IMR-90 (cell line): ENCODE measurements around the gene NXPH4. TPM values are rescaled to one million over a fixed set of nuclear protein-coding genes. Genes with fewer than 3 reads are reported as not detected.

Experiments
- ATAC-seq: fragments of 200-7000 bp; cut with Tn5 transposase; 2 replicates; pipeline ENCODE4 v1.9.1; 2020; ENCODE audit warnings: low read depth, mild to moderate bottlenecking, moderate library complexity
- BruUV-seq: library from RNA; stranded (reverse); fragments of 400-500 nt; replicated peaks from 2 replicates; lab custom pipeline; 2021; lab: Mats Ljungman, UMichigan
- CTCF ChIA-PET: fragments of 300-600 bp; formaldehyde crosslinking; extraction: SDS; loops from one replicate; lab custom pipeline; 2021; ENCODE audit warnings: antibody characterized with exemption; lab: Yijun Ruan, JAX
- POLR2A ChIA-PET: fragments of 300-600 bp; sonication (Branson Sonifier 250); formaldehyde crosslinking; loops from one replicate; lab custom pipeline; 2022; ENCODE audit warnings: antibody characterized with exemption; ENCODE audit not compliant: unreplicated experiment; lab: Charles Lee
- DNase-seq: peaks from one replicate; pipeline ENCODE4 v3.0.0; 2013
- H2AFZ ChIP-seq: replicated peaks from 2 replicates; pipeline ENCODE3; 2013; ENCODE audit warnings: low read length, mild to moderate bottlenecking; ENCODE audit not compliant: poor library complexity
- H2AK5ac ChIP-seq: 2 replicates; pipeline ENCODE4 v1.6.1; 2013; ENCODE audit warnings: low read depth, low read length, inconsistent platforms
- H2AK9ac ChIP-seq: replicated peaks from 2 replicates; pipeline ENCODE3; 2013; ENCODE audit warnings: mild to moderate bottlenecking, low read depth, low read length, moderate library complexity; ENCODE audit not compliant: poor library complexity
- H2BK120ac ChIP-seq: 2 replicates; pipeline ENCODE4 v1.6.1; 2013; ENCODE audit warnings: low read depth, low read length, inconsistent platforms
- H2BK15ac ChIP-seq: 3 replicates; pipeline ENCODE4 v1.6.1; 2013; ENCODE audit warnings: low read depth, low read length, inconsistent platforms
- H2BK20ac ChIP-seq: 2 replicates; pipeline ENCODE4 v1.6.1; 2013; ENCODE audit warnings: low read depth, mild to moderate bottlenecking, inconsistent platforms, low read length, moderate library complexity
- H2BK5ac ChIP-seq: 2 replicates; pipeline ENCODE4 v1.6.1; 2013; ENCODE audit warnings: mild to moderate bottlenecking, low read depth, low read length, inconsistent platforms; ENCODE audit not compliant: poor library complexity, severe bottlenecking
- H3K14ac ChIP-seq: replicated peaks from 2 replicates; pipeline ENCODE4 v1.6.1; 2013; ENCODE audit warnings: low read depth, low read length, inconsistent platforms
- H3K18ac ChIP-seq: 2 replicates; pipeline ENCODE4 v1.6.1; 2013; ENCODE audit warnings: low read depth, low read length, control low read depth
- H3K23ac ChIP-seq: 2 replicates; pipeline ENCODE4 v1.6.1; 2013; ENCODE audit warnings: low read depth, low read length, inconsistent platforms
- H3K27ac ChIP-seq: 2 replicates; pipeline ENCODE4 v1.5.1; 2013; ENCODE audit warnings: mild to moderate bottlenecking, control low read depth, low read length; ENCODE audit not compliant: insufficient read depth
- H3K27me3 ChIP-seq: 2 replicates; pipeline ENCODE4 v1.6.1; 2013; ENCODE audit warnings: low read length; ENCODE audit not compliant: control insufficient read depth, insufficient read depth
- H3K36me3 ChIP-seq: 2 replicates; pipeline ENCODE4 v1.6.1; 2013; ENCODE audit warnings: low read length, mixed read lengths; ENCODE audit not compliant: control insufficient read depth, insufficient read depth
- H3K4ac ChIP-seq: 2 replicates; pipeline ENCODE4 v1.6.1; 2013; ENCODE audit warnings: low read depth, low read length, inconsistent platforms
- H3K4me1 ChIP-seq: 2 replicates; pipeline ENCODE4 v1.6.1; 2013; ENCODE audit warnings: low read length, mixed read lengths; ENCODE audit not compliant: control insufficient read depth, insufficient read depth
- H3K4me2 ChIP-seq: 2 replicates; pipeline ENCODE4 v1.6.1; 2013; ENCODE audit warnings: low read depth, mild to moderate bottlenecking, control low read depth, low read length, moderate library complexity
- H3K4me3 ChIP-seq: 2 replicates; pipeline ENCODE4 v1.5.1; 2013; ENCODE audit warnings: low read depth, mild to moderate bottlenecking, control low read depth, low read length, moderate library complexity; ENCODE audit not compliant: insufficient read depth
- H3K56ac ChIP-seq: 2 replicates; pipeline ENCODE4 v1.6.1; 2013; ENCODE audit warnings: low read length, inconsistent platforms; ENCODE audit not compliant: insufficient read depth; ENCODE audit errors: extremely low read depth
- H3K79me1 ChIP-seq, 2 experiments: 2 replicates each; pipeline ENCODE4 v1.6.1; 2013; ENCODE audit warnings: low read length in 2 of 2, inconsistent platforms in 1 of 2, low read depth in 1 of 2
- H3K9ac ChIP-seq: 2 replicates; pipeline ENCODE4 v1.6.1; 2013; ENCODE audit warnings: low read depth, low read length, control low read depth
- H3K9me1 ChIP-seq: 2 replicates; pipeline ENCODE4 v1.6.1; 2013; ENCODE audit warnings: low read length, inconsistent platforms; ENCODE audit not compliant: insufficient read depth
- H3K9me3 ChIP-seq: 2 replicates; pipeline ENCODE4 v1.6.1; 2013; ENCODE audit warnings: low read length; ENCODE audit not compliant: control insufficient read depth, insufficient read depth
- H4K20me1 ChIP-seq: 2 replicates; pipeline ENCODE4 v1.6.1; 2013; ENCODE audit warnings: low read length, inconsistent platforms; ENCODE audit not compliant: insufficient read depth
- H4K5ac ChIP-seq: 2 replicates; pipeline ENCODE4 v1.6.1; 2013; ENCODE audit warnings: mild to moderate bottlenecking, low read depth, low read length, control low read depth
- H4K8ac ChIP-seq, 2 experiments: 2 replicates each; pipeline ENCODE4 v1.6.1; 2013; ENCODE audit warnings: low read depth in 2 of 2, low read length in 2 of 2, control low read depth in 1 of 2, inconsistent platforms in 1 of 2
- H4K91ac ChIP-seq: 2 replicates; pipeline ENCODE4 v1.6.1; 2013; ENCODE audit warnings: low read depth, low read length, inconsistent platforms; ENCODE audit not compliant: insufficient read depth
- CEBPB ChIP-seq: IDR thresholded peaks from 2 replicates; pipeline ENCODE4 v1.6.1; 2012; ENCODE audit warnings: low read depth, low read length, improper control_type of control experiment
- ELK1 ChIP-seq: fragments of 150-350 bp; IDR thresholded peaks from 2 replicates; pipeline ENCODE4 v1.6.1; 2016; ENCODE audit warnings: low read depth, mild to moderate bottlenecking, low read length, moderate library complexity, borderline replicate concordance
- FOS ChIP-seq: fragments of 150-350 bp; IDR thresholded peaks from 2 replicates; pipeline ENCODE4 v1.6.1; 2016; ENCODE audit warnings: low read depth, low read length
- NFE2L2 ChIP-seq: fragments of 150-350 bp; IDR thresholded peaks from 2 replicates; pipeline ENCODE4 v1.6.1; 2016; ENCODE audit warnings: low read depth, mild to moderate bottlenecking, low read length
- RAD21 ChIP-seq: IDR thresholded peaks from 2 replicates; pipeline ENCODE4 v1.6.1; 2012; ENCODE audit warnings: low read length, improper control_type of control experiment
- RCOR1 ChIP-seq: IDR thresholded peaks from 2 replicates; pipeline ENCODE4 v1.6.1; 2012; ENCODE audit warnings: mild to moderate bottlenecking, low read length, improper control_type of control experiment; ENCODE audit not compliant: insufficient replicate concordance
- RFX5 ChIP-seq: IDR thresholded peaks from 2 replicates; pipeline ENCODE4 v1.8.0; 2012; ENCODE audit warnings: low read depth, mild to moderate bottlenecking, low read length, moderate library complexity
- SMC3 ChIP-seq: fragments of 150-350 bp; IDR thresholded peaks from 2 replicates; pipeline ENCODE4 v1.6.1; 2016; ENCODE audit warnings: low read depth, mild to moderate bottlenecking, antibody characterized with exemption, low read length, moderate library complexity
- WGBS, 2 experiments: methylation state at CpG; one replicate each; pipeline versions ENCODE4 v1.1.5 to v1.1.7; 2013; ENCODE audit warnings: missing lambda C conversion rate in 2 of 2; ENCODE audit not compliant: insufficient read length in 1 of 2; ENCODE audit errors: extremely low coverage in 2 of 2; 5-methylcytosine and 5-hydroxymethylcytosine counted together
- dilution Hi-C: fragments of 300-500 bp; cut with HindIII; formaldehyde crosslinking; loops from one replicate; pipeline ENCODE4 v1.14.3; 2018; ENCODE audit warnings: low sequenced_read_pairs; ENCODE audit not compliant: unreplicated experiment
- in situ Hi-C: fragments of 300-500 bp; cut with MboI; formaldehyde crosslinking; loops from 3 replicates; pipeline ENCODE4 v1.14.3; 2019; ENCODE audit warnings: low sequenced_read_pairs, inconsistent platforms, mixed read lengths
- intact Hi-C: fragments of 100-400 bp; cut with micrococcal nuclease; formaldehyde crosslinking; loops from 2 replicates; pipeline ENCODE4 v1.10.0; 2022
- polyA plus RNA-seq, 3 experiments: library from polyadenylated mRNA; depleted of rRNA; stranded (reverse); fragments of >200 nt; gene quantifications; 2 replicates each; pipeline ENCODE4 v1.2.3, GENCODE V29; 2012; ENCODE audit warnings: low replicate concordance in 1 of 3
- total RNA-seq: library from RNA; depleted of rRNA; stranded (reverse); fragments of >200 nt; gene quantifications from 2 replicates; pipeline ENCODE4 v1.2.3, GENCODE V29; 2012

Gene NXPH4
- total and polyA plus RNA-seq, 2 of the 4 experiments (the other 2 are of a cell fraction): 0.36 to 3.8 TPM

DNA sequence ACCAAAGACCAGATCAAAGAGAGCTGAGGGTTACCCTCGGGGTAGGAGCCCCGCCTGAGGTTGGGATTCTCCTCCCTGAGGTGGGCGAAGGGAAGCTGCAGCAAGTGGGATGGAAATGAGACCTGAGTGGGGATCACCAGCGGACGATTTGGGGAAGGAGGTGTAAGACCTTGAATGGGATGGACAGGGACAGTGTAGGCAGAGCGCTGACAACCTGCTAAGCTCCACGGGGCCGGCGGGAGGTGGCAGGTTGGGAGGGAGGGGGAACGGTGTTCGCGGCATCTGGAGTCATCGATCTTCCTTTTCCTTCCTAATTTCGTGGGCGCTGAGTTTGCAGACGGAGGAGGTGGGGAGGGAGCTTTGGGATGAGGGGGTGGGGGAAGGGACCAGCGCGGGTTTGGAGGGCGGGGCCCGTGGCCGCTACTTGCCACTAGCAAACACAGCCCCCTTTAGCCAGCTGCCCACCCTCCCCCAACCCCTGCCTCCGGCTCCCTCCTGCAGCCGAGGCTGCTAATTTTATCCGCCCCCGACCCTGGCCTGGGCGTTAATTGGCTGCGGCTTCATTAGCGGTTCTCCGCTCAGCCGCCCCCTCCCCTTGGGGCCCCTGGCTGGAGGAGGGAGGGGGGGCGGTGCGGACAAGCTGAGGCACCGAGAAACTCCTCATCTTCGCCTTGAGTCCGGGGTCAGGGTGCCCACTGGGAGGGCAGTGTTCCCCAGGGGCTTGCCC lies 10.2 kb downstream of the NXPH4 start (continued):
- TF ChIP-seq RFX5: no peak

GRCh38 chr12:57227315-57228115 lies 10.9 kb downstream of the NXPH4 start:
- Histone ChIP-seq H3K79me1 (peaks cover 24 to 35% of the 10 kb centered on the region in 2 experiments; a peak in 3 of 4 replicates), H2BK15ac (no peak overlapping the region), H3K9me3 (no peaks in the 10 kb centered on the region), H2BK5ac (no peak overlapping the region), H4K8ac (no peak overlapping the region), H3K14ac (0 out of 2 replicates have a peak overlapping the region, but pooled peaks have one; percentile 44), H4K91ac (no peak overlapping the region), H2AK5ac (peak overlapping the region; percentile 18), H3K23ac (peak overlapping the region; percentile 76), H2BK120ac (no peak overlapping the region), H2AFZ (peak overlapping the region; percentile 46), H3K18ac (no peak overlapping the region), H3K4me3 (no peak overlapping the region), H3K4me2 (peak overlapping the region; percentile 5; the same call in 1 of the 2 replicates), H3K27ac (no peak overlapping the region), H3K9ac (no peak overlapping the region), H3K4me1 (peaks cover 16% of the 10 kb centered on the region), H3K36me3 (peaks cover 18% of the 10 kb centered on the region), H4K5ac (no peak overlapping the region), H2AK9ac (peak overlapping the region; percentile 6), H3K4ac (no peak overlapping the region), H4K20me1 (peaks cover 21% of the 10 kb centered on the region), H3K56ac (no peak overlapping the region), H3K27me3 (peaks cover 10% of the 10 kb centered on the region), H2BK20ac (no peak overlapping the region), H3K9me1 (peaks cover 20% of the 10 kb centered on the region)
- no TSS peak for BruUV-seq
- ChIA-PET CTCF (interaction anchor here (5.3 kb wide), 1 partner anchor 14 kb away, joined by 47 read pairs; no protein-coding TSS in a partner anchor), POLR2A (no interaction called here)
- intact Hi-C loops (no loop called here), dilution Hi-C loops (no loop called here), in situ Hi-C loops (no loop called here)
- 51% methylated on average over 5 of the region's 8 CpGs; no CpG with 5 or more reads in 1 of the 2 experiments for WGBS, 2 experiments
- ATAC-seq (no peak), DNase-seq (peak; percentile 26)
- TF ChIP-seq SMC3 (no peak), RAD21 (no peak), ELK1 (no peak), NFE2L2 (no peak), FOS (no peak), RFX5 (no peak), RCOR1 (no peak), CEBPB (peak; percentile 66)
